GM21723 (cell line): Measurements from ENCODE around the gene GPR183.

Experiments
- ATAC-seq: cut with Tn5 transposase; IDR thresholded peaks from one replicate; pipeline ENCODE4 v1.9.1; 2021; ENCODE audit warnings: mild to moderate bottlenecking, moderate library complexity; ENCODE audit not compliant: unreplicated experiment

The GPR183 gene

DNA sequence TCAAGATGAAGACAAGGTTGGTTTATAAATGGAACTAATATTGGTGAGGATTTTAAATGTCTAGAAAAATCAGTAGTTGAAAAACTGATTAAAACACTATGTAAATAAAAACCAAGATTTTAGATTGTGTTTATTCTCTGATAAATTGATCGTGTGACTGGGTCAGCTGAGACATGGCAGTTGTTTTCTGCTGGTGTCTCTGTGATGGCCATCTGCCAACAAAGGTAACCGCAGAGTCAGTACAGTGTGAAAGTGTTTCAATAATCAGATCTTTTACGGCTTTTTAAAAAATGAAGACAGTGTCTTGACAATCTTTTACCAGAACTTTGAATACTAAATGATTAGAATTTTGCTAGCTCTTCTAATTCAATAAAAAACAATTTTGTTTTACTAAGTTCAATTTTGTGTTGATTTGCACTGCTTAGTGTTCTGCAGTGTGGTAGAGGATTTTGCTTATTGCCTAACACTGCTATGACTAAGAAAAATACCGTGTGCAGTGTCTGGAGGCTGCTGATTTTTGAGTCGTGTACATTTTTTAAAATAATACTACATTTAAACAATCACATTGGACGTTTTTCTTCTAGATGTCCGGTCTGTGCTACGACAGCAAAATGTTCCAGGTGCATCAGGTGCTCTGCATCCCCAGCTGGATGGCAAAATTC is 32.7 kb upstream of the GPR183 start:
- ATAC-seq, result no peak

DNA sequence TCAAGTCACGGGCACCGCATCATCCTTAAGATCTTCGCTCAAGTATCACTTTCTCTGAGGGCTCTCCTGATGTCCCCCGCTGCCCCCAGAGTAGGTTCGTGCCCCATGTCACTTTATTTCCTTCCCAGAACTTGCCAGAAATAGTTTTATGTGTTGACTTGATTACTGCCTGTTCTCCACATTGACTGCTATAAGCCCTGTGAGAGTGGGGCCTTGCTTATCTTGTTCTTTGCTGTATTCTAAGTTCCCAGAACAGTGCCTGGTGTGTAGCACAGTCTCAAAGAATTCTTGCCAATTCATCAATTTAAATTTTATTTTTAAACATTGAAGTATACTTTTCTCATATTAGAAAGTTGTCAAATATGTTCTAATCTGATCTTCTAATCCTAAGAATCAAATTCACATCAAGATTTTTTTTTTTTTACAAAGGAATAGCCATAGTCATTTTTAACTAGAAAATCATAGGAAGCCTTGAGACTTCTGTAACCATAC is 32.1 kb upstream of the GPR183 start:
- no peak for ATAC-seq

DNA sequence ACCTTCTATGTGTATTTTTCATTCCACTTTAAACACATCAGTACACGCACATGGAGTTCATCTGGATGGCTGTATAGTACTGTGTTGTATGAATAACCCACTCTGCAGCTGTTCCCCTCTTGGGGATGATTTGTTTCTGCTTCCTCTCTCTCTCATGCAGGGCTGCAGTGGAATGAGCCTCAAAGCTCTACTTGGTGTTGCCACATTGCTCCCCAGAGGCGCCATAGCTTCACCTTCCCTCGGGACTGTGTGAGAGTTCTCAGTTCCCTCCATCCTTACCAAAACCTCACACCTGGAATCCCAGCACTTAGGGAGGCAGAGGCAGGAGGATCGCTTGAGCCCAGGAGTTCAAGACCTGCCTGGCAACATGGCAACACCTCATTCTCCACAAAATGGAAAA is 28.4 kb upstream of the GPR183 start:
- ATAC-seq, result peak; percentile 63

DNA sequence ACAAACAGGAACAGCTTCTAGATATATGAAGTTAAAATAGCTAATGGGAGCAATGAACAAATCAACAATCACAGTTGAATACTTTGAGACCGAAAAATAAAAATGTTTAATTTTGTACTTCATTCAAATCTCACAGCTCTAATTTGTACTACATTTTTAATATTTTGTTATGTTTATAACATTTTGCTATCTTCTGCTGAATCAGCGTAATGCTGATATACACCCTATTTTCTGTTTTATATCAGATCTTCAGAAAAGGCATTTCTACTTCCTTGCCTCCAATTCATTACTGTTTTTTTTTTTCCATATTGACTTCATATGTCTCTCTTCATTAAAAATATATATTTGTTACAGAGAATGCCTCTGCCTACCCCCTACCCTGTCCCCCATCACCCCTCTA is 27.9 kb upstream of the GPR183 start:
- no peak for ATAC-seq

DNA sequence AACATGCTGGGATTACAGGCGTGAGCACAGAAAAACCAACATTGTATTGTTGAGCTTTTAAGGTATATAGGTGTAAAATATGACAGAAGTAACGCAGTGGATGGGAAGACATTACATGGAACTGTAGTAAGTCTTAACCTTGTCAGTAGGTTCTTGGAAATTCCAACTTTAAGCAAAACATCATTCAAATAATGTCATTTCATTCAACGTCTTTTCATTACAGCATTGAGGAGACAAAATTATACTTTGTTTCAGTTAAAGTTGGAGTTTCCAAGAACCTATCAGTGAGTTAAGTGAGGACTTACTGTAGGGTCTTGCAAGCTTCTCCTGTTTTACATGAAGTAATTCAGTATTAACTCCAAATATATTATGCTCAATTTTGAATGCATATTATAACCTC is 27.0 kb upstream of the GPR183 start:
- ATAC-seq, result no peak

DNA sequence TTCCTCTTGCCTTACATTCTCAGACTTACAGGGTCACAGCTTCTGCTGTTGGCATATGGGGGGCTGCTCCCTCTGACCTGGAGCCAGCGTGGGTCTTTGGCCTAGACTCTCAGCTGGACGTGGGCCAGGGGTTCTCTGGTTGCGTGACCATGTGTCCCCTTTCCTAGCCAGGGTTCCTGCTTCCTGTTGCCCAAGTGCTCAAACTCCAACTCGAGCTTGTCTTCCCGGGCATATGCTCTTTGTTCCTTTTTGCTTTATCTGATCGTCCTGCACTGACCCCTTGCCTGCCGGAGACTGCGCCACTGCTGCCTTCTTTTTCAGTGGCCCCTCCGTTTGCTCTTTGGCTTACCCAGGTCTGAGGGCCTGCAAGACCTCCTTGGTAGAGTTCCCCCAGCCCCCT is 25.3 kb upstream of the GPR183 start:
- peak; percentile 25 for ATAC-seq

DNA sequence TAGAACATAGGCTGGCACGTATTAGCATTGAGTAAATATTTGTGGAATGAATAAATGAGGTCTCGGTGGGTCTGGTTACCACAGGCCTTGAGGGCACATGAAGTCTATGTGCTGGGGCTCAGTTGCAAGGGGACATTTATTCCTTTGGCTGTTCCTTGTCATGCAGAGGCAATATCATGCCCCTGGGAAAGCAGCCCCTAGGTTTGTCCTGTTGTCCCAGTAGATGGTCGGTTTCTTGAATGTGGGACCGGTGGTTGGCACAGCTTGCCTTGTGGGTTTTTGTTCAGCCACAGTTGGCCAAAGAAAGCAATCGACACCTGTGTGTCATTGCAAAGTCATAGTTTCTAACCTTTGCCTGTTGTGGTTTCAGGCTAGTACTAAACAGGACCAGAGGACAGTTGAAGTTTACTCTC is 24.7 kb upstream of the GPR183 start:
- ATAC-seq, result peak; percentile 93

DNA sequence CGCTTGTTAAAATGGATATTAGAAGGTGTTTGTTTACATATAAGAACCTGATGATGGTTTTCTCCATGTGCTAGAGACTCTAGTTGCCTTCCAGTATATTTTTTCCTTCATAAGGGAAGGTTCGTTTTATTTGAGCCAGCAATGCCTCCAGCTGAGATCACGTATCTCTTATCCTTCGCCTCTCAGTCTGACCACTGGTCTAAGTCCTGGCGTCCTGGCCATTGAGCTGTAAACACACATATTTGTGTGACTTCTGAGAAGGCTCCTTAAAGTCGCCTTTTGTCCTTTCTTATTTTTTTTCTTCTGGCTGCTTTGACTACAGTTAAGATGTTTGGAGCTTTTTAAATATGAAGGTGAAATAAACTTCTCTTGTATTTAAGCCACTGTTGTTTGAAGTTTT is 23.7 kb upstream of the GPR183 start:
- no peak for ATAC-seq

DNA sequence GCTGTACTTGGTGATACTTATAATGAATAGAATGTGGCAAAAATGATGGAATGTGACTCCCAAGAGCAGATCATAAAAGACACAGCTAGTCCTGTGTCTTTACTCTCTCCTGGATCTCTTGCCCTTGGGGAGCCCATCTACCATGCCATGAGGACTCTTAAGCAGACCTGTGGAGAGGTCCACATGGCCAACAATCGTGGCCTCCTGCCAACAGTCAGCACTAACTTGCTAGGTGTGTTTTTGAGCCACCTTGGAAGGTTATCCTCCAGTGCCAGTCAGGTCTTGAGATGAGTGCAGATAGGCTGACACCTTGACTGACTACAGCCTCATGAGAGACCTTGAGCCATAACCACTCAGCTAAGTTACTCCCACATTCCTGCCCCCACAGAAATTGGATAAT is 22.3 kb upstream of the GPR183 start:
- no peak for ATAC-seq

DNA sequence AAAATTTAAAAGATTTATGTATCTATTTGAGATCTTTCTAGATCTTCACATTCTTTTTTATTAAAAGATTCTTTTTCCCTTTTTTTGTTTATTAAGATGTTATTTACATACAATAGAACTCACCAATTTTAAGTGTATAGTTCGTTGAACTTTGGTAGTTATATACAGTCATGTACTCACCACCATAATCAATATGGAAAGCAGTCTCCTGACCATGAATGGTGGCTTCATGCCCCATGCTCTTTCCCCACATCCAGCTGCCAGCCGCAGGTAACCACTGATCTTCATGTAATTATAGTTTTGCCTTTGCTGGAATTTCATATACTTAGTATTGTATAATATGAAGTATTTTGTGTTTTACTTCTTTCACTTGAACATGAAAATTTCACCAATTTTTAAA is 20.6 kb upstream of the GPR183 start:
- no peak for ATAC-seq

DNA sequence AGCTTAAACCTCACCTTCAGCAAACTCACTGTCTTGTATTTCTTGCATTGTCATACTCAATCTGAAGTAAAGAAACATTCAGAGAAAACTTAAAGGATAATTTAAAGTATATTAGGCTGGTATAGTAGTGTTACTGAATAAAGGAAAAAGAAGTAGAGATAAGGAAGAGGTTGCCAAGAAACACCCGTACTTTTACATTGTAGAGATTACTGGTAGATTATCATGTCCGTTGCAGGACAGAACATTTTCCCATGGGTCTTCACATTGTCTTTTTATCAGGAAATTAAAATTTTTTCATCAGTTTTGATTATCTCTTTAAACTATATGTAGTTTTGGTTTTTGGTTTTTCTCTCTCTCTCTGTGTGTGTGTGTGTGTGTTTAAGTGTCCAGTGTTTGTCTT is 19.9 kb upstream of the GPR183 start:
- ATAC-seq, result no peak

DNA sequence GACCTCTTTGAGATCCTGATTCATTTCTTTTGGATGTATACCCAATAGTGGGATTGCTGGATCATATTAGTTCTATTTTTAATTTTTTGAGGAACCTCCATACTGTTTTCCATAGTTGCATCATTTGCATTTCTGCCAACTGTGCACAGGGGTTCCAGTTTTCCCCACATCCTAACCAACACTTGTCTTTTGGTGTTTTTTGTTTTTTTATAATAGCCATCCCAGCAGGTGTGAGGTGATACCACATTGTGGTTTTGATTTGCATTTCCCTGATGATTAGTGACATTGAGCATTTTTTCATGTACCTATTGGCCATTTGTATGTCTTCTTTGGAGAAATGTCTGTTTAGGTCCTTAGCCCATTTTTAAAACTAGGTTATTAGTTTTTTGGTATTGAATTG is 18.8 kb upstream of the GPR183 start:
- ATAC-seq, result no peak

DNA sequence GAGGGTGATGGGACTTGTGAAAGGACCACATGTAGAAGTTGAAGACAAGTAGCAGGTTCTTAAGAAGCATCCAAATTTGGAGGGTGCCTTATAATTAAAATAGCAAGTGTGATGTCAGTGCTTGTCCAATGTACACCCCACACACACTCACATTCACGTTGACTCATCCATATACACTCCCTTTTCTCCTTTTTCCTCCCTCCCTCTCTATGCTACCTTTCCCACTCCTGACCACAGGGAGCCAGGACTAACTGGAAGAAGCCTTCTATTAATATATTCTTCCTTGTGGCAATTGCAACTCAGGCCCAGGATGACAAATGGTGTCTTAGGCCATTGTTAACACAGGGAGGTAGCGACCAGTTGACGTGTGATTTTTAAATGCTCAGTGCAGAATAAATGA is 16.3 kb upstream of the GPR183 start:
- ATAC-seq, result no peak

DNA sequence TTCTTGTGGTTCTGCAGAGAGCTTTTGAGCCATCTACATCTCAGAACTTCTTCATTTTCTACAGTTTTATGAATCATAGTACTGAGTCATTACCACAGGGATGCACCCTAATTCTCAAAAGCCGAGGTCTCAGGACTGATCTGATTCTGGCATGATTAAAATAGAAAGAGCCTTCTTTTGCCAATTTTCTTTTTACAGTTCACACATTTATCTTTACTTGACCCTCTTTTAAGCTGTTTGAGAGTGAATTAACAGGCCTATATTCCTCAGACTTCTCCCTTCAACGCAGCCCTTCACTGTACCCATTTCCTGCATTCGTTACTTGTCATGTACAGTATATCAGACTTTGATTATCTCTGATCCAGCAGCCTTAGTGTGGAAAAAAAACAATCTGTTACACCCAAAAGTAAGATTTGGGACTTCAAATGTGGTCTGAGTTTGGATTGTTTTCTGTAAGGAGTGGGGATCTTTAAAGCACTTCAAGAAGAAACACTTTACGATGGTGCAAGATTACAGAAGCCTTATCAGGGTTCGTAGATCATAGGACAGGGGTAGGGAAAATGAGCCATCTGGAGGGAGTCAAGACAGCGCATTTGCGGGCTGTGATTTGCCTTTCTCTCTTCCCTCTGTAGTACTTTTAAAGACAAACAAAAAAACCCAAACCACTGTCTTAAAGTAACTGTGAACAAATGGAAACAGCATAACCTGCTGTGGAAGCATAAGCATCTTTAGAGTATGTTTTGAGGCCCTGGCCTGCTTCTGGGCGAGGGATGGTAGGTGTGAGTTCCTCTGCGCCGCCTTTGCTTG is 15.3 kb upstream of the GPR183 start:
- peak; percentile 85 for ATAC-seq

DNA sequence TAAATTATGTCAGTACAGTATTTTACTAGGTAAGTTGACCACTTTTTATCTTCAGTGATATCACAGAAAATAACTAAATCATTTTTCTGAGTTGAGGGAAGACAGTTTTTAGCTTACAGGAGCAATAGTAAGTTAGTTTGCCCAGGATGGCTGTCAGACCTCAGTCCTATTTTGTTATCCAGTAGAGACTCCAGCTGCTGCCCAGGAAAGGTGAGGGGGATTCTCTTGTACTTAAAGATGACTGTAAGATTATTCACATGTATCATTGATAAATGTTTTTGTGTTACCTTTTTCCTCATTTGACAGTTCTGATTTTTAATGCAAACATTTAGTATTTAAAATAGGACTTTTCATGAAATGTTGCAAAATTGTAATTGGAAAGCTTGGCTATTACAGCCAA is 14.5 kb upstream of the GPR183 start:
- ATAC-seq, result no peak

DNA sequence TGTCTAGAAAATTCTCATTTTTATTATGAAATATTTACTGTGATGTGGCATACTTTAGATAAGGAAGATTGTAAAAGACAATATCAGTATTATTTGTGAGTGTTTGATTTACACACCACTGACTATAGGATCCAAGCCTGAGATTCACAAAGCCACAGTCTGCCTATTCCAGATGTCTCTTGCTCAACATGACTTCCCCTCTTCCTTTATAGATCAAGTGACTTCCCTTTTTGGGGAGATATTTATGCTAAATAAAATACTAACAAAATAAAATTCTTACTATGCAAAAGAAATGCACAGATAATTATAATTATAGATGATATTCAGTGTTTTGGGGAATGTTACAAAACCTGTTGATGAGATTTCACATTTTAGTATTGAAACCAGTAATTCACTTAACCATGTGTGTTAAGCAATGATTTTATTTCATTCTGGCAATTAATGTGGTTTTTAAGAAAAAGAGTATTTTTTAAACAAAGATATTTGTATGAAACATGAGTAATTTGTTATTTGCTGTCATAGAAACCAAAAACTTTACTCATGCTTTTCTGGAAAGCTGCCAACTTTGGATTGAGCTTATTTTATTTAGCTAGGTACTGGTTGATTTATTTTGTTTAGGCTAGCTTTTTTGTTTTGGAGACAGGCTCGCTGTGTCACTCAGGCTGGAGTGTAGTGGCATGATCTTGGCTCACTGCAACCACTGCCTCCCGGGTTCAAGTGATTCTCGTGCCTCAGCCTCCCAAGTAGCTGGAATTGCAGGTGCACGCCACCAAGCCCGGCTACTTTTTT is 13.7 kb upstream of the GPR183 start:
- no peak for ATAC-seq

DNA sequence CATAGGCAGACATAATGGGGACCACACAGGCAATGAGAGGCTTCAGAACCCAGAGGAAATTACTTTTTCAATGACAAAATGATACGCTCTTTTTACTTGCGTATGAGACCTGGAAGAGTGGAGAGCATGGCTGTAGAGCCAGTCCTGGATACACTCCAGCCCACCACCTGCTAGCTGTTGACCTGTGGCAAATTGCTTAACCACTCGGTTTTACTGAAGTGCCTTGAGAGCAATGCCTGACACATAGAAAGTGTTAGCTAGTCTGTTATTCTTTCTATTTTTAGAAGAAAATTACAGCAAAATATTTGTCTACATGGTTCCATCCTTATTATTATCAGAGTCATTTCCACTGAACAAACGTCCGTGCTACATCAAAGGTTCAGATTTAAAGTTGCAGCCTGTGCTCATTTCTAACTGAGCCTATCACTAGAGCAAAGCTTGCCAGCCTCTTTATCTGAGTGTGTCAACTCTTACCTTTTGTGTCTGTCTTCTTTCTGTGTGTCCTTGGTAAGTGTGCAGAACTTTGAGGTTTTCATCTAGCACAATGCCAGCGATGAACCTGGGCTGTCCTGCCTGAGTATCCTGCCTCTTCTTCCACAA is 9.6 kb upstream of the GPR183 start:
- ATAC-seq, result no peak

DNA sequence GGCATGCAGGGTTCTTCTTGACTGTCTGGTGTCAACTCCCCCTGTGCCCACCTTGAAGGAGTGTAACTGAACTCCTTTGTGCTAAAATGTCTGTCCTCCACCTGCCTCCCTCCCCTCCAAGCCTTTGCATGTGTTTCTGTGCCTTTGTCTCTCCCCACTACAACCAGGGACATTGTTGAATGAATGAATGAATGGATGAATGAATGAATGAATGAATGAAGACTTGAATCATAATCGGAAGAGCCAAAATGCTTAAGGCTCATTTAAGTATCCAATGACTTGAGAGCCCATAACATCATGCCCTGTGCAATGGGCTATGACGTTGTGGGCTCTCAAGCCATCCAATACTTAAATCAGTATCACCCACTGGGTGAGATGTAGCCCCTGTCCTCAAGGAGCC is 9.0 kb upstream of the GPR183 start:
- no peak for ATAC-seq

DNA sequence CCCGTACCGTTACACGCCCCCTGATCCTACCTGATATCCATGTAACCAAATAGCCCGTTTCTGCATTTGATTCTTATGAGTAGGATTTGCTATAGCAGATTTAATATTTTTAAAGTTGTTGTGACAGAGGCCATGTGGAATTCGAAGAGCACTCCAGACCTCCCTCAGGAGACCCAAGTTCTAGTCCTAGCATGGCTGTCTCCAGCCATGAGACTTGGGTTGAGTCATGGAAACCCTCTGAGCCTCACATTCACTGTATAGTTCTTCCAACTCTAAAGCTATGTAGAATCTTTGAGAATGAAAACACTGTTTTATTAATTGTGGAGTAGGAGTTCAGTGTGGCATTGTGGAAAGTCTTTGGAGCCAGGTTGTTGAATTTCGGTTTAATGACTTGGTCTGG is 8.0 kb upstream of the GPR183 start:
- ATAC-seq, result no peak

DNA sequence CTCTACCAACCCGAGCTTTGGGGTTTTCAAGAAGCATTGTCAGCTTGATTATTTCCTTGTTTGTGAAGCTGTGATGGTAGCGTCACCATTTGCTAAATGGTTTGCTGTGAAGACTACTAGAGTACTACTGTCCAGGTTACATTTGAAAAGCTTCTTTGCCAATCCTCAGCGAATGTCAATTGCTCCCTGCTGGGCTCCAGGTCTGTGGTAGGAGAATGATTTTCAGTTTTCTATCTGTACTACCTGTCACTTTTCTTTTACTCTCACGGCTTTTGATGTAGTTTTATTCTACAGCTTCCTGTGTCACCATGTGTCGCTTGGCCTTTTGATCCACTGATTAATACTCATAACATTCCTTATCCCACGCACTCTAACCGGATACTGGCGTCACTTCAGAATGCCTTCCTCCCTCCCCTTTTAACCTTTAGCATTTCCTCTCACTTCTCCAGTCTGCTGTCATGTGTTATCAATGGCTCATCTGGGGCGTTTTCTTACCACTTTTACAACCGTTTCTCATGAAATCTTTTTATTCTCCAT is 7.5 kb upstream of the GPR183 start:
- no peak for ATAC-seq

DNA sequence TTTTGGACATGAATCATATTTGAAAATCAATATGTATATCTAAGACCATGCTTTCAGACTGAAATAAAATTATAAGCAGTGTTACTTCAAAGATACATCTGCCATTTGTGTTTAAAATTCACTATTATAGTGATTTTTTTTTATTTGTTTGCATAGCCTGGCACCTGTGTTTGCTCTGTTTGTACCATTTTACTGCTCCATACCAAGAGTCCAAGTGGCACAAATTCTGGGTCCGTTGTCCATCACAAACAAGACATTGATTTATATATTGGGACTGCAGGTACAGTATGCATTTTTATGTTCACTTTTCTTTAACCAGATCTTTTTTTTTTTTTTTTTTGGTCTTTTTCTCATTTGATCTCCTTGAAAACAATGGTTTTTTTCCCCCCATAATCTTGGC is 6.7 kb upstream of the GPR183 start:
- no peak for ATAC-seq
